Left lobe of liver (tissue), 2 donors: Measurements from ENCODE around the gene COX7A2. TPM values are rescaled to one million over a fixed set of nuclear protein-coding genes. Genes with fewer than 3 reads are reported as not detected.

ENCODE experiments used
- ATAC-seq: fragments of 200-7000 bp; cut with Tn5 transposase; one replicate; pipeline ENCODE4 v1.9.1; 2020; ENCODE audit warnings: mild to moderate bottlenecking, moderate library complexity
- DNase-seq: peaks from one replicate; pipeline ENCODE4 v3.0.0-alpha.2; 2020; ENCODE audit warnings: low spot score
- total RNA-seq: library from RNA; stranded (reverse); gene quantifications from one replicate; pipeline ENCODE4 v1.2.1, GENCODE V29; 2021
- donor health status: DM: no; HTN: no; CAD: no; lungs with moderate emphysema.
- donor health status: DM: no; HTN: yes; CAD: no.

COX7A2 gene
- total RNA-seq, 1 donor from 2014 or later: 183 TPM

GRCh38 chr6:75222261-75222660 lies 21.3 kb downstream of the COX7A2 start:
- ATAC-seq (no peak), DNase-seq (no peak)

GRCh38 chr6:75221116-75221515 lies 22.5 kb downstream of the COX7A2 start:
- ATAC-seq (no peak), DNase-seq (no peak)

- ATAC-seq (no peak), DNase-seq (no peak)
Measured at GRCh38 chr6:75220357-75220756, 23.2 kb downstream of the COX7A2 start.

GRCh38 chr6:75219263-75219662 lies 24.3 kb downstream of the COX7A2 start:
- DNase-seq: no peak

GRCh38 chr6:75217193-75217592 lies 26.4 kb downstream of the COX7A2 start:
- ATAC-seq: peak; percentile 34
- no peak for DNase-seq

More at GRCh38 chr6:75219263-75219662, 24.3 kb downstream of the COX7A2 start:
- no peak for ATAC-seq

- no peak for DNase-seq
- ATAC-seq: peak; percentile 37
Measured at GRCh38 chr6:75215291-75215690, 28.3 kb downstream of the COX7A2 start.

GRCh38 chr6:75213732-75214131 lies 29.9 kb downstream of the COX7A2 start:
- DNase-seq (no peak), ATAC-seq (no peak)

- ATAC-seq (no peak), DNase-seq (no peak)
Measured at GRCh38 chr6:75213112-75213511, 30.5 kb downstream of the COX7A2 start.

GRCh38 chr6:75211920-75212590 lies 31.5 kb downstream of the COX7A2 start:
- ATAC-seq: peak; percentile 11
- DNase-seq: no peak

GRCh38 chr6:75210885-75211739 lies 32.5 kb downstream of the COX7A2 start:
- ATAC-seq: peak; percentile 64
- no peak for DNase-seq

GRCh38 chr6:75209184-75209723 lies 34.3 kb downstream of the COX7A2 start:
- no peak for ATAC-seq
- no peak for DNase-seq

GRCh38 chr6:75208298-75209183 lies 35.1 kb downstream of the COX7A2 start:
- ATAC-seq: peak; percentile 89
- DNase-seq: peak; percentile 81

GRCh38 chr6:75206576-75207342 lies 36.8 kb downstream of the COX7A2 start:
- ATAC-seq (no peak), DNase-seq (no peak)

- ATAC-seq (peak; percentile 32), DNase-seq (no peak)
Measured at GRCh38 chr6:75205776-75206575, 37.6 kb downstream of the COX7A2 start, which contains the start of gene COL12A1. Gene COL12A1, minus strand, starts transcription at chr6:75206053. Its CDS starts 3,261 bp downstream, at chr6:75202792.

GRCh38 chr6:75204959-75205775 lies 38.4 kb downstream of the COX7A2 start:
- ATAC-seq (no peak), DNase-seq (no peak)

- ATAC-seq (peak; percentile 56), DNase-seq (no peak)
Measured at GRCh38 chr6:75204217-75204958, 39.2 kb downstream of the COX7A2 start.

- no peak for ATAC-seq
- no peak for DNase-seq
Measured at GRCh38 chr6:75203721-75204120, 39.9 kb downstream of the COX7A2 start.
